NT2/D1 (cell line): ENCODE measurements around the gene ATAD2B.

ENCODE experiments used
- DNase-seq: peaks from one replicate; pipeline ENCODE4 v3.0.0-alpha.2; 2011; ENCODE audit warnings: low read depth, low spot score
- H3K27me3 ChIP-seq: 2 replicates; pipeline ENCODE4 v1.6.0; 2011; ENCODE audit warnings: mild to moderate bottlenecking; ENCODE audit not compliant: insufficient read length, insufficient read depth
- H3K36me3 ChIP-seq: 2 replicates; pipeline ENCODE4 v1.6.1; 2011; ENCODE audit warnings: mild to moderate bottlenecking, low read length, mixed read lengths; ENCODE audit not compliant: insufficient read depth, insufficient read length
- H3K4me1 ChIP-seq: 2 replicates; pipeline ENCODE4 v1.5.1; 2011; ENCODE audit not compliant: insufficient read depth, insufficient read length
- H3K4me3 ChIP-seq: 2 replicates; pipeline ENCODE4 v1.5.1; 2011; ENCODE audit warnings: low read depth; ENCODE audit not compliant: insufficient read length
- H3K9ac ChIP-seq: 2 replicates; pipeline ENCODE4 v1.6.0; 2011; ENCODE audit warnings: low read depth; ENCODE audit not compliant: insufficient read length
- H3K9me3 ChIP-seq: 2 replicates; pipeline ENCODE4 v1.5.1; 2011; ENCODE audit warnings: mild to moderate bottlenecking, low read length; ENCODE audit not compliant: insufficient read depth
- SUZ12 ChIP-seq: IDR thresholded peaks from 2 replicates; pipeline ENCODE4 v1.6.1; 2011; ENCODE audit not compliant: insufficient read length, insufficient read depth; ENCODE audit errors: extremely low read depth
- YY1 ChIP-seq: IDR thresholded peaks from 2 replicates; pipeline ENCODE4 v1.6.1; 2011; ENCODE audit not compliant: insufficient read length, insufficient read depth
- ZNF274 ChIP-seq: IDR thresholded peaks from 2 replicates; pipeline ENCODE4 v1.6.1; 2011; ENCODE audit warnings: mild to moderate bottlenecking, low read depth, low read length

The ATAD2B gene

DNA sequence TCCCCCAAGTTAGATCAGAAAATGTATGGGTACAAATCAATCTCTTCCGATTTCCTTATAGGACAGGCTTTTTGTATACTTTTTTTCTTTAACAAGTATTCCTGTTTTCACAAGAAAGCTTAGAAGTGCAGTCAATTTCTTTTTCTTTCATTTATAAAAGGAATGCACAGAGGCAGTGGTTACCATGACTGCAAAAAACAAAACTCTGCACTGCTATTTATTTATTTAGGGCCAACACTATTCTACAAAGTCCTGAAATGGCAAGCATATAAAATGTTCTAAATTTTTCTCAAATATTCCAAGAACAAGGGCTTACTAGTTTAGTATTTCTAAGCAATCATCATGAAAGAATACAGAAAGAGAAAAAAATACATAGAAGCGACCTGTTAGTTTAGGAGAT is 22.2 kb downstream of the ATAD2B start:
- Histone ChIP-seq H3K36me3 (no peaks in the 10 kb centered on the region), H3K27me3 (no peaks in the 10 kb centered on the region), H3K9me3 (no peaks in the 10 kb centered on the region), H3K4me3 (no peak overlapping the region), H3K4me1 (no peaks in the 10 kb centered on the region), H3K9ac (no peak overlapping the region)
- TF ChIP-seq YY1: no peak
- TF ChIP-seq SUZ12: no peak
- TF ChIP-seq ZNF274: no peak
- DNase-seq: no peak

DNA sequence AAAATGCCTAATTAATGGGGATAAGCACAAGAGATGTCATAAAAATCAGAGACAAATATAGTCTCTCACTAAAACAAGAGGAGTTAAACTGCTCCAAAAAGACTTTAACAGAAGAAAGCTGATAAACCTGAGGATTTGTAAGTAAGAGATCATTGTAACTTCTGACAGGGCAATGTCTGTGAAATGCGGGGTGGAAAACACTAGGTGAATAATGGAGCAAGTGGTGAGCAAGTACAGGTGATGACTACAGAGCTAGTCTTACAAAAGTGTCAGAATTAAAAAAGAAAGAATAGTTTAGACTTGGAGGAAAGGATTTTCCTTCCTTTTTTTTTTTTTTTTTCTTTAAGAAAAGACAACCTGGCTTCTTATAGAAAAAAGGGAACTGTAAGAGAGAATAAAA is 22.7 kb downstream of the ATAD2B start:
- Histone ChIP-seq H3K4me3 (no peak overlapping the region), H3K27me3 (no peaks in the 10 kb centered on the region), H3K9ac (no peak overlapping the region), H3K9me3 (no peaks in the 10 kb centered on the region), H3K36me3 (no peaks in the 10 kb centered on the region), H3K4me1 (no peaks in the 10 kb centered on the region)
- TF ChIP-seq YY1 (no peak), SUZ12 (no peak), ZNF274 (no peak)
- DNase-seq: no peak

GRCh38 chr2:23903034-23903433 is 23.9 kb downstream of the ATAD2B start:
- Histone ChIP-seq H3K36me3 (no peaks in the 10 kb centered on the region), H3K9me3 (peaks cover 5% of the 10 kb centered on the region; the same call in 1 of the 2 replicates), H3K4me3 (no peak overlapping the region), H3K27me3 (no peaks in the 10 kb centered on the region), H3K4me1 (no peaks in the 10 kb centered on the region), H3K9ac (no peak overlapping the region)
- DNase-seq: no peak
- TF ChIP-seq SUZ12 (no peak), ZNF274 (no peak), YY1 (no peak)

DNA sequence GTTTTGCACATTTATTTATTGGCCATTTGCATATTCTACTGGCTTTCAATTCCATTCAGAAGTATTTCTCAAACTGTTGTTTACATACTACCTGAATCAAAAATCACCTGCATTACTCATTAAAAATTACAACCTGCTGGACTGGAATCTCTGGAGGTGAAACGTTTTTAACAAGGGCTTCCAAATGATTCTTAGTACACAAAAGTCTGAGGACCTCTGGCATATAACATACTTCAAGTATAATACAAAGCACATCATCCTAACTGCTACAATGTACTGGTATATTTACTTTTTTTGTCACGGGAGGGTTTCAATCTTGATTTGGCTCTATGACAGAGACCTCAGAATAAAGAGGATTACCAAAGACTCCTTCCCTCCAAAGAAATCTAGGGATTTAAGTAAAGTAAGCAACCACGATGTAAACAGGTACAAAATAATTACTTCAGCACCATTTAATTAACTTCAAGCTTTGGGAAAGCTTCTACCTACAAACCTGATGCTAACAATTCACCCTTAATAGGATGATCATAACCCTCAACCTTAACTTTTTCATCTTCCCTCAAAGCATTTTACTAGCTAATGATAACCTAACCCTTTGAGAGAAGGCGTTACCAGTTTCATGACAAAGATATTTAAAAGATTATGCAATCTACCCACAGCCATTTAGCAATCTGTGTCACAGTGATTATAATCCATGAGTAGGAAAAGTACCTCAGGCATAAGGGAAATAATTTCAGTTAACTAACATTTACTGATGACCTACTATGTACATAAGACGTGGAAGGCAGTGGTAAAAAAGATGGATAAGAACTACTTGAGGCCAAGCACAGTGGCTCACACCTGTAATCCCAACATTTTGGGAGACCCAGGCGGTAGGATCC is 24.7 kb downstream of the ATAD2B start:
- H3K9me3 ChIP-seq: peaks cover 6% of the 10 kb centered on the region; the same call in 1 of the 2 replicates
- no peaks in the 10 kb centered on the region for H3K36me3 ChIP-seq
- H3K4me3 ChIP-seq: no peak overlapping the region
- no peak for DNase-seq
- H3K9ac ChIP-seq: no peak overlapping the region
- no peaks in the 10 kb centered on the region for H3K4me1 ChIP-seq
- TF ChIP-seq ZNF274 (no peak), YY1 (no peak), SUZ12 (no peak)
- no peaks in the 10 kb centered on the region for H3K27me3 ChIP-seq

DNA sequence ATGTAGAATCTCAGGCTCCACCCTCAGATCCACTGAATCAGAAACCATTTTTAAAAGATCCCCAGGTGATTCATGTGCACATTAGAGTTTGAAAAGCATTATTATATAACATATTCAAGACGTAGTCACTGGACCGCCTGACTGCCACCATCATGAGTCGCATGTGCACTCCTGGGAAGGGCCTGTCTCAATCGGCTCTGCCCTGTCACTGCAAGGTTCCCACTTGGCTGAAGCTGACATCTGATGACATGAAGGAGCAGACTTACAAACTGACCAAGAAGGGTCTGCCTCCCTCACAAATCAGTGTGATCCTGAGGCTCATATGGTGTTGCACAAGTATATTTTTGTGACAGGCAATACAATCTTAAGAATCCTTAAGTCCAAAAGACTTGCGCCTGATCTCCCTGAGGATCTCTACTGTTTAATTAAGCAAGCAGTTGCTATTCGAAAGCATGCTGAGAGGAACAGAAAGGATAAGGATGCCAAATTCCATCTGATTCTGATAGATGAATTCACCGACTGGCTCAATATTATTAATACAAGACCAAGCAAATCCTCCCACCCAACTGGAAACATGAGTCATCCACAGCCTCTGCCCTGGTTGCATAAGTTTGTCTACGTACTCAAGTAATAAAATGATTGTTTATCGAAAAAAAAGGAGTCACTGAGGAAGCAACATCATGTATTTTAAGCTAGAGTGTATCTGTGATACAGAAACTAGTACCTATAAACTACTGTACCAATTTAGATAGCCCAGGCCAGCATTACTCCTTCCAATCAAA is 26.2 kb downstream of the ATAD2B start:
- Histone ChIP-seq H3K27me3 (no peaks in the 10 kb centered on the region), H3K36me3 (no peaks in the 10 kb centered on the region), H3K4me1 (no peaks in the 10 kb centered on the region), H3K9me3 (peaks cover 6% of the 10 kb centered on the region; the same call in 1 of the 2 replicates), H3K4me3 (no peak overlapping the region), H3K9ac (no peak overlapping the region)
- no peak for DNase-seq
- no peak for TF ChIP-seq ZNF274
- no peak for TF ChIP-seq YY1
- no peak for TF ChIP-seq SUZ12

DNA sequence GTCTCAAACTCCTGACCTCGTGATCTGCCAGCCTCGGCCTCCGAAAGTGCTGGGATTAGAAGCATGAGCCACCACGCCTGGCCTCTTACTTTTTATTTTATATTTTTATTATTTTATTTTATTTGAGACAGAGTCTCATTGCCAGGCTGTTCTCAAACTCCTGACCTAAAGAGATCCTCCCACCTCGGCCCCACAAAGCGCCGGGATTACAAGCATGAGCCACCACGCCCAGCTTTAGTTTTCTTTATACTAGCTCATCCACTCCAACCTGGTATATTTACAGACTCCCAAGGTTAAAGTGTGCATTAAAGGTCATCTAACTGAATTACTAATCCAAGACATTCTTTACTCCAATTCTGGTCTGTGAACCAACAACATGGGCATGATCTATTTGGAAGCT is 26.8 kb downstream of the ATAD2B start:
- peaks cover 6% of the 10 kb centered on the region; the same call in 1 of the 2 replicates for H3K9me3 ChIP-seq
- no peaks in the 10 kb centered on the region for H3K27me3 ChIP-seq
- DNase-seq: no peak
- no peak overlapping the region for H3K9ac ChIP-seq
- no peaks in the 10 kb centered on the region for H3K36me3 ChIP-seq
- no peak overlapping the region for H3K4me3 ChIP-seq
- H3K4me1 ChIP-seq: no peaks in the 10 kb centered on the region
- TF ChIP-seq SUZ12 (no peak), YY1 (no peak), ZNF274 (no peak)

- Histone ChIP-seq H3K4me3 (no peak overlapping the region), H3K36me3 (peaks cover 29% of the 10 kb centered on the region), H3K4me1 (no peaks in the 10 kb centered on the region), H3K9me3 (no peaks in the 10 kb centered on the region), H3K27me3 (no peaks in the 10 kb centered on the region), H3K9ac (no peak overlapping the region)
- no peak for DNase-seq
- TF ChIP-seq ZNF274 (no peak), SUZ12 (no peak), YY1 (no peak)
Observed at GRCh38 chr2:23871206-23871605, 55.7 kb downstream of the ATAD2B start.
